Pancreas (tissue), 10 donors: ENCODE measurements around the gene CLASRP. TPM values are rescaled to one million over a fixed set of nuclear protein-coding genes. Genes with fewer than 3 reads are reported as not detected.
A peak's percentile ranks its signal among the peaks of the same experiment; 100 is the strongest.

Experiments
- ATAC-seq, 4 donors: fragments of 200-7000 bp; cut with Tn5 transposase; one replicate each; pipeline versions ENCODE4 v1.8.0 to v1.9.1; 2020; ENCODE audit warnings: mild to moderate bottlenecking in 4 of 4, moderate library complexity in 4 of 4
- DNase-seq, 6 donors: peaks; one replicate each; pipeline ENCODE4 v3.0.0-alpha.2; 2020
- FAIRE-seq: peaks from 2 replicates; lab custom pipeline; 2012; peaks lifted over from hg19 to GRCh38; lab: Jason Lieb, UNC
- H3K27ac ChIP-seq, 4 donors: fragments of 200-600 bp; sonication (generic); 1 replicate in 3 of 4; 2 replicates in 1 of 4; pipeline versions ENCODE4 v1.5.0 to v1.8.0; 2020
- H3K27me3 ChIP-seq, 4 donors: fragments of 200-600 bp; one replicate each; pipeline ENCODE4 v1.8.0; 2021
- H3K36me3 ChIP-seq, 3 donors: fragments of 200-600 bp; sonication (generic) in 1 of 3; one replicate each; pipeline versions ENCODE4 v1.5.0 to v1.8.0; 2020 to 2021
- H3K4me1 ChIP-seq, 3 donors: fragments of 200-600 bp; one replicate each; pipeline ENCODE4 v1.8.0; 2021
- H3K4me3 ChIP-seq, 4 donors: fragments of 200-600 bp; sonication (generic) in 2 of 4; one replicate each; pipeline versions ENCODE4 v1.5.0 to v1.8.0; 2020 to 2021
- H3K9me3 ChIP-seq, 4 donors: fragments of 200-600 bp; one replicate each; pipeline ENCODE4 v1.8.0; 2021
- WGBS, 2 donors: extraction: QIAGEN DNeasy Blood & Tissue Kit; methylation state at CpG; one replicate each; pipeline ENCODE4 v1.1.7; 2013; 5-methylcytosine and 5-hydroxymethylcytosine counted together
- intact Hi-C, 3 donors: fragments of 100-400 bp; cut with DNase I; formaldehyde crosslinking; loops; one replicate each; pipeline versions ENCODE4 v1.11.1 to v1.14.2; 2022
- polyA plus RNA-seq, 2 donors: library from polyadenylated mRNA; stranded (reverse); fragments of 200-250 nt; gene quantifications; one replicate each; pipeline ENCODE4 v1.2.3, GENCODE V29; 2013
- total RNA-seq, 6 donors: library from RNA; stranded (reverse); fragmentation: NEBNext Ultra II Directional in 4 of 6; extraction: Animal tissue kit (Norgen Biotek cat#: 25700) in 4 of 6; gene quantifications; one replicate each; pipeline versions ENCODE4 v1.2.1 to v1.2.4, GENCODE V29; 2021 to 2023
- TF ChIP-seq, protein P1 (sequence below), 4 donors: fragments of 200-600 bp; sonication (generic) in 3 of 4; IDR thresholded peaks; one replicate each; pipeline versions ENCODE4 v1.5.0 to v1.8.0; 2021; ENCODE audit warnings: antibody characterized with exemption in 4 of 4
- donor health status: healthy with polysubstance abuse.
- donor health status: DM: no; HTN: no; CAD: no; lungs with moderate emphysema.
- donor health status: DM: no; HTN: no; CAD: no.
- donor health status: control.
- donor health status: control.
- donor health status: Bipolar disorder and iron deficiency.
- donor health status: DM: yes; HTN: yes; CAD: no.
- donor health status: DM: no; HTN: no; CAD: no.
- donor health status: DM: no; HTN: no; CAD: no.
- donor health status: DM: yes; HTN: yes; CAD: no.

Gene CLASRP, protein sequence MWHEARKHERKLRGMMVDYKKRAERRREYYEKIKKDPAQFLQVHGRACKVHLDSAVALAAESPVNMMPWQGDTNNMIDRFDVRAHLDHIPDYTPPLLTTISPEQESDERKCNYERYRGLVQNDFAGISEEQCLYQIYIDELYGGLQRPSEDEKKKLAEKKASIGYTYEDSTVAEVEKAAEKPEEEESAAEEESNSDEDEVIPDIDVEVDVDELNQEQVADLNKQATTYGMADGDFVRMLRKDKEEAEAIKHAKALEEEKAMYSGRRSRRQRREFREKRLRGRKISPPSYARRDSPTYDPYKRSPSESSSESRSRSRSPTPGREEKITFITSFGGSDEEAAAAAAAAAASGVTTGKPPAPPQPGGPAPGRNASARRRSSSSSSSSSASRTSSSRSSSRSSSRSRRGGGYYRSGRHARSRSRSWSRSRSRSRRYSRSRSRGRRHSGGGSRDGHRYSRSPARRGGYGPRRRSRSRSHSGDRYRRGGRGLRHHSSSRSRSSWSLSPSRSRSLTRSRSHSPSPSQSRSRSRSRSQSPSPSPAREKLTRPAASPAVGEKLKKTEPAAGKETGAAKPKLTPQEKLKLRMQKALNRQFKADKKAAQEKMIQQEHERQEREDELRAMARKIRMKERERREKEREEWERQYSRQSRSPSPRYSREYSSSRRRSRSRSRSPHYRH
- total RNA-seq (10 to 100 TPM; 34.8 to 55.0 (median 47.7) TPM), polyA plus RNA-seq (100 to 1,000 TPM; 213 to 244 TPM)

DNA sequence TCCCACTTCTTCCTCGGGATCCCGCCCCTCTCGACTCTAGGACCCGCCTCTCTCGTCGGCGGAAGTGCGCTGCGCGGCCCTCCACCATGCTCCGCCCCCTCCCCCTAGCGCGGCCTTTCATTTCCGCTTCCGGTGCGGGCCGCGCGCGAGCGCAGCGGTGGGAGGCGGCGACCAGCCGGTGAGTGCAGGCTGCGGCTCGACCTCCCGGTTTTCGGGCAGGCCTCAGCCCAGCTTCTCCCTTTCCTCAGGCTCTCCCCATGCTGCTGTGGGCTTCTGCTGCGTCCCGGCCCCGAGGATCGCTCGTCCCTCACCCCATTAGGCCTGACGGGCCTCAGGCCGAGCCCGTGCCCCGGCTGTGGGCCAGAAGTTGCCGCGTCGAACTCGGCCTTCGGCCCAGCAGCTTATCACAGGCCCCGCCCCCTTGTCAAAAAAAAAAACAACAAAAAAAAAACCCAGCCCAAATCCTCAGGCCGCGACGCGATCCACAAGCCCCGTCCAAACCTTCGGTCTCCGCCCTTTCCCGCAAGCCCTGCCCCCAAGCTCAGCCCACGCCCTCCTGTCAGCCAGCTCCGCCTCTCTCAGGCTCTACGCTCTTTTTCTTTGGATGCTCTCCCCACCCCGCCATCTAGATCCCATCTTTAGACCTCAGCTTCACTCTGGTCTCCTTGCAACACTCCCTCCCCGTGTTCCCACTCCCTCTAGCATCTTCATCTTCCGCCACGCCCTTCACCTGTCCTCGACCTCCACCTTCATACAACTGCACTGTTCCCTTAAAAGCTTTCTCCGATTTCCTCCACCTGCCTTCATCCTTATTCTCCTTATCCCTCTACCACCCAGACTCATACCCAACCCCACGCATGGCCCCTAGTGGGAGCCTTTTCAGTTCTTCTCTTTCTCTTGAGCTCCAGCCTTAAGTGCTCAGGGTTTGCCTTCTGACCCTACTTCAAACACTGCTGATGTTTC lies at the start of gene CLASRP:
Gene CLASRP, plus strand, starts transcription at position 115 of the 963 bp plus-strand sequence. CDS start 1,168 bp downstream, outside the sequence.
- intact Hi-C loops: no loop called here
- 1 to 2% methylated on average over 60 to 62 of the region's 62 CpGs for WGBS, 2 donors
- Histone ChIP-seq H3K27me3 (no peaks in the 10 kb centered on the region), H3K9me3 (no peaks in the 10 kb centered on the region), H3K27ac (peak within 1 kb of the TSS; percentile 89 to 94 (median 94)), H3K4me1 (peaks cover 11 to 16% (median 14%) of the 10 kb centered on the region in 3 donors), H3K4me3 (peak within 1 kb of the TSS; percentile 68 to 90 (median 77)), H3K36me3 (peaks cover 0 to 39% (median 7%) of the 10 kb centered on the region in 3 donors)
- peak; percentile 90 to 95 (median 92) for DNase-seq
- TF ChIP-seq, protein P1, sequence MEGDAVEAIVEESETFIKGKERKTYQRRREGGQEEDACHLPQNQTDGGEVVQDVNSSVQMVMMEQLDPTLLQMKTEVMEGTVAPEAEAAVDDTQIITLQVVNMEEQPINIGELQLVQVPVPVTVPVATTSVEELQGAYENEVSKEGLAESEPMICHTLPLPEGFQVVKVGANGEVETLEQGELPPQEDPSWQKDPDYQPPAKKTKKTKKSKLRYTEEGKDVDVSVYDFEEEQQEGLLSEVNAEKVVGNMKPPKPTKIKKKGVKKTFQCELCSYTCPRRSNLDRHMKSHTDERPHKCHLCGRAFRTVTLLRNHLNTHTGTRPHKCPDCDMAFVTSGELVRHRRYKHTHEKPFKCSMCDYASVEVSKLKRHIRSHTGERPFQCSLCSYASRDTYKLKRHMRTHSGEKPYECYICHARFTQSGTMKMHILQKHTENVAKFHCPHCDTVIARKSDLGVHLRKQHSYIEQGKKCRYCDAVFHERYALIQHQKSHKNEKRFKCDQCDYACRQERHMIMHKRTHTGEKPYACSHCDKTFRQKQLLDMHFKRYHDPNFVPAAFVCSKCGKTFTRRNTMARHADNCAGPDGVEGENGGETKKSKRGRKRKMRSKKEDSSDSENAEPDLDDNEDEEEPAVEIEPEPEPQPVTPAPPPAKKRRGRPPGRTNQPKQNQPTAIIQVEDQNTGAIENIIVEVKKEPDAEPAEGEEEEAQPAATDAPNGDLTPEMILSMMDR (IDR thresholded peaks at IDR 0.05): no peak
- peak; percentile 91 for FAIRE-seq
- ATAC-seq: peak; percentile 97 to 99 (median 98)

DNA sequence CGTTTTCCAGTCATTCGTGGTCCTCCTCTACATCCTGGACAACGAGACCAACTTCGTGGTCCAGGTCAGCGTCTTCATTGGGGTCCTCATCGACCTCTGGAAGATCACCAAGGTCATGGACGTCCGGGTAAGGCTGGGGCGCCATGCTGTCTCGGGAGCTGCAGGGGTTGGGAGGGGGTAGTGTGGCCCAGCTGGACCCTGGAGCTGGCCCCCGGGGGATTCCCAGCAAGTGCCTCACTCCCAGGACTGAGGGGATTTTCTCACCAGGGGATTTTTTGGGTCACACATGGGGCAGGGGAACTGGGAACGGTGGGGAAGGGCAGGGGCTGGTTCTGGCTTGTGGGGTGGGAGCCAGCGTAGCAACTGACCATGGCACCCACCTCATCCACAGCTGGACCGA lies 48.4 kb upstream of the CLASRP start:
- FAIRE-seq: no peak
- DNase-seq: no peak
- WGBS, 2 donors: 85 to 88% methylated on average over 14 of the region's 14 CpGs
- H3K4me3 ChIP-seq: no peak overlapping the region
- H3K36me3 ChIP-seq: peaks cover 0 to 31% (median 8%) of the 10 kb centered on the region in 3 donors
- no peak overlapping the region for H3K27ac ChIP-seq
- TF ChIP-seq, protein P1 (IDR thresholded peaks at IDR 0.05): no peak
- H3K9me3 ChIP-seq: no peaks in the 10 kb centered on the region
- peak in 1 of 4 donors; percentile 23 for ATAC-seq
- H3K4me1 ChIP-seq: no peaks in the 10 kb centered on the region
- intact Hi-C loops: no loop called here
- H3K27me3 ChIP-seq: no peaks in the 10 kb centered on the region

DNA sequence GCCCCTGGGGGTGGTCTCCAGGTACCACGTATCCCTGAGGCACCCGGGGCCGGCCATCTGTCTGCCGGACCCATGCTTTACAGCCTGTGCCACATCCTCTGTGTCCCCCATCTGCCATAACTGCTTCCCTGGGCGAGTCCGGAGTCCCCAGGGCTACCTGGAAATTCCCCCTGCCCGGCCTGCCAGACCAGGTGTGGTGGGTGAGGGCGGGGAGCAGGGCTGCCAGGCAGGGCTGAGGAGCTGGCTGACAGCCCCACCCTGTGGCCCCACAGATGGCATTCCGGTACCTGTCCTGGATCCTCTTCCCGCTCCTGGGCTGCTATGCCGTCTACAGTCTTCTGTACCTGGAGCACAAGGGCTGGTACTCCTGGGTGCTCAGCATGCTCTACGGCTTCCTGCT lies 47.9 kb upstream of the CLASRP start:
- intact Hi-C loops: no loop called here
- ATAC-seq: peak in 1 of 4 donors; percentile 56
- TF ChIP-seq, protein P1 (IDR thresholded peaks at IDR 0.05): no peak
- H3K4me3 ChIP-seq: no peak overlapping the region
- no peaks in the 10 kb centered on the region for H3K4me1 ChIP-seq
- no peak overlapping the region for H3K27ac ChIP-seq
- 89 to 93% methylated on average over 12 of the region's 12 CpGs for WGBS, 2 donors
- H3K9me3 ChIP-seq: no peaks in the 10 kb centered on the region
- H3K36me3 ChIP-seq: peaks cover 0 to 31% (median 8%) of the 10 kb centered on the region in 3 donors
- no peak for FAIRE-seq
- no peaks in the 10 kb centered on the region for H3K27me3 ChIP-seq
- no peak for DNase-seq

DNA sequence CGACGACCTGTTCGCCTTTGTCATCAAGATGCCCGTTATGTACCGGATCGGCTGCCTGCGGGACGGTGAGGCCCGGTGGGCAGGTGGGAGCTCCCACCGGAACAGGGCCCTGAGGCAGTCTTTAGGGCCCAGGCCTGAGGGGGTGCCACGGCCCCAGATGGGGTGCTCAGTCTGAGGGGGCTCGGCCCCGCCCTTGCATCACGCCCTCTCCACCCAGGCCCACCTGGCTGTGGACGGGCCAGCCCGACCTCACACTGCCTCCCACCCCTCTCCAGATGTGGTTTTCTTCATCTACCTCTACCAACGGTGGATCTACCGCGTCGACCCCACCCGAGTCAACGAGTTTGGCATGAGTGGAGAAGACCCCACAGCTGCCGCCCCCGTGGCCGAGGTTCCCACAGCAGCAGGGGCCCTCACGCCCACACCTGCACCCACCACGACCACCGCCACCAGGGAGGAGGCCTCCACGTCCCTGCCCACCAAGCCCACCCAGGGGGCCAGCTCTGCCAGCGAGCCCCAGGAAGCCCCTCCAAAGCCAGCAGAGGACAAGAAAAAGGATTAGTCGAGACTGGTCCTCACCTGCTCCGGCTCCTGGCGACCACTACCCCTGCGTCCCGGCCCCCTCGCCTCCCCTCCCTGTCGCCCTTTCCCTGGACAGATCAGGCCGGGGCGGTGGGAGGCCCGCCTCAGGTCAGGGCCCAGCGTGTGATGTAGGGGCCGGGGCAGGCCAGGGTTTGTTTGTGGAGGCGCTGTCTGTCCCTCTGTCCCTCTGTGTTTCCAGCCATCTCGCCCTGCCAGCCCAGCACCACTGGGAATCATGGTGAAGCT lies 46.3 kb upstream of the CLASRP start:
- ATAC-seq: no peak
- intact Hi-C loops: no loop called here
- no peak overlapping the region for H3K27ac ChIP-seq
- no peak overlapping the region for H3K4me3 ChIP-seq
- WGBS, 2 donors: 92 to 96% methylated on average over 44 of the region's 44 CpGs
- peaks cover 0 to 26% (median 8%) of the 10 kb centered on the region in 3 donors for H3K36me3 ChIP-seq
- H3K4me1 ChIP-seq: no peaks in the 10 kb centered on the region
- FAIRE-seq: no peak
- TF ChIP-seq, protein P1 (IDR thresholded peaks at IDR 0.05): no peak
- no peaks in the 10 kb centered on the region for H3K9me3 ChIP-seq
- no peaks in the 10 kb centered on the region for H3K27me3 ChIP-seq
- DNase-seq: peak in 1 of 6 donors; percentile 64
